ENCODE results near the gene PYM1. TPM values are rescaled to one million over a fixed set of nuclear protein-coding genes. Genes with fewer than 3 reads are reported as not detected.
"Not testable (repeated sequence)": the region's sequence is repeated elsewhere in the genome, so short reads cannot be mapped to it uniquely, and the experiment has no call there.

The PYM1 gene
- total RNA-seq, 1 donor from 2014 or later: 35.6 TPM

- Mint-ChIP-seq H3K27ac (no peak overlapping the region), H3K9me3 (no peaks in the 10 kb centered on the region)
Observed at GRCh38 chr12:55865327-55865726, 62.4 kb downstream of the PYM1 start.

GRCh38 chr12:55862931-55863330 is 64.8 kb downstream of the PYM1 start:
- H3K4me3 Mint-ChIP-seq; DNase-seq; H3K9me3 Mint-ChIP-seq; H3K36me3 Mint-ChIP-seq (ENCODE audit: low read depth); H3K27me3 Mint-ChIP-seq; intact Hi-C loops (cut with micrococcal nuclease); H3K4me1 Mint-ChIP-seq; H3K27ac Mint-ChIP-seq: not testable (repeated sequence)

More at GRCh38 chr12:55865327-55865726, 62.4 kb downstream of the PYM1 start:
- Mint-ChIP-seq H3K36me3 (ENCODE audit: low read depth) (no peaks in the 10 kb centered on the region), H3K27me3 (no peaks in the 10 kb centered on the region), H3K4me3 (no peak overlapping the region), H3K4me1 (no peaks in the 10 kb centered on the region)
- intact Hi-C loops (cut with micrococcal nuclease): no loop called here
- DNase-seq: no peak

- intact Hi-C loops (cut with micrococcal nuclease): no loop called here
- no peaks in the 10 kb centered on the region for H3K36me3 Mint-ChIP-seq (ENCODE audit: low read depth)
- H3K4me1 Mint-ChIP-seq: no peaks in the 10 kb centered on the region
- no peak for DNase-seq
- H3K4me3 Mint-ChIP-seq: no peak overlapping the region
- no peak overlapping the region for H3K27ac Mint-ChIP-seq
- no peaks in the 10 kb centered on the region for H3K27me3 Mint-ChIP-seq
- H3K9me3 Mint-ChIP-seq: no peaks in the 10 kb centered on the region
Observed at GRCh38 chr12:55862286-55862685, 65.4 kb downstream of the PYM1 start.

GRCh38 chr12:55861871-55862270 is 65.8 kb downstream of the PYM1 start:
- H3K27ac Mint-ChIP-seq: no peak overlapping the region
- H3K4me1 Mint-ChIP-seq: no peaks in the 10 kb centered on the region
- no peak overlapping the region for H3K4me3 Mint-ChIP-seq
- H3K36me3 Mint-ChIP-seq (ENCODE audit: low read depth): no peaks in the 10 kb centered on the region
- no peaks in the 10 kb centered on the region for H3K27me3 Mint-ChIP-seq
- no peak for DNase-seq
- no peaks in the 10 kb centered on the region for H3K9me3 Mint-ChIP-seq
- intact Hi-C loops (cut with micrococcal nuclease): no loop called here

GRCh38 chr12:55861396-55861795 is 66.3 kb downstream of the PYM1 start:
- DNase-seq: no peak
- Mint-ChIP-seq H3K4me1 (no peaks in the 10 kb centered on the region), H3K9me3 (no peaks in the 10 kb centered on the region), H3K4me3 (no peak overlapping the region), H3K36me3 (ENCODE audit: low read depth) (no peaks in the 10 kb centered on the region), H3K27ac (no peak overlapping the region), H3K27me3 (no peaks in the 10 kb centered on the region)
- intact Hi-C loops (cut with micrococcal nuclease): no loop called here

GRCh38 chr12:55852740-55853139 is 75.0 kb downstream of the PYM1 start:
- Mint-ChIP-seq H3K9me3 (no peaks in the 10 kb centered on the region), H3K27me3 (peaks cover 16% of the 10 kb centered on the region), H3K4me1 (peaks cover 2% of the 10 kb centered on the region), H3K36me3 (ENCODE audit: low read depth) (no peaks in the 10 kb centered on the region), H3K27ac (no peak overlapping the region), H3K4me3 (no peak overlapping the region)
- no peak for DNase-seq
- intact Hi-C loops (cut with micrococcal nuclease): no loop called here

Other genes with a start within 250 kb of the PYM1 start
- 0.65 and 1.5 TPM in 2 replicates for gene ITGA7, start 220.0 kb downstream of the PYM1 start, total RNA-seq
- 62.7 and 64.8 TPM in 2 replicates for gene BLOC1S1, start 211.8 kb downstream of the PYM1 start, total RNA-seq
- 7.1 and 8.4 TPM in 2 replicates for gene RDH5, start 207.5 kb downstream of the PYM1 start, total RNA-seq
- gene CD63, start 198.9 kb downstream of the PYM1 start, total RNA-seq: 190 and 196 TPM in 2 replicates
- 14.3 and 15.1 TPM in 2 replicates for gene GDF11, start 184.8 kb downstream of the PYM1 start, total RNA-seq
- 76.6 and 81.6 TPM in 2 replicates for gene SARNP, start 110.2 kb downstream of the PYM1 start, total RNA-seq
- 49.8 and 55.8 TPM in 2 replicates for gene ORMDL2, start 109.9 kb downstream of the PYM1 start, total RNA-seq
- gene DNAJC14, start 98.3 kb downstream of the PYM1 start, total RNA-seq: 39.8 and 42.0 TPM in 2 replicates
- not detected in 2 replicates for gene MMP19, start 85.0 kb downstream of the PYM1 start, total RNA-seq
- 355 and 365 TPM in 2 replicates for gene DGKA, start 3.3 kb upstream of the PYM1 start, total RNA-seq
- not detected in 2 replicates for gene PMEL, start 38.1 kb upstream of the PYM1 start, total RNA-seq
- 108 and 110 TPM in 2 replicates for gene CDK2, start 38.9 kb upstream of the PYM1 start, total RNA-seq
- 39.0 and 40.2 TPM in 2 replicates for gene RAB5B, start 46.2 kb upstream of the PYM1 start, total RNA-seq
- gene SUOX, start 69.4 kb upstream of the PYM1 start, total RNA-seq: 9.3 and 10.2 TPM in 2 replicates
- 24.3 and 26.1 TPM in 2 replicates for gene IKZF4, start 93.1 kb upstream of the PYM1 start, total RNA-seq
- gene RPS26, start 114.0 kb upstream of the PYM1 start, total RNA-seq: 40.5 and 46.3 TPM in 2 replicates
- 0.14 and 0.57 TPM in 2 replicates for gene ERBB3, start 152.3 kb upstream of the PYM1 start, total RNA-seq
- gene PA2G4, start 176.7 kb upstream of the PYM1 start, total RNA-seq: 453 and 472 TPM in 2 replicates
- 3,831 and 3,993 TPM in 2 replicates for gene RPL41, start 188.7 kb upstream of the PYM1 start, total RNA-seq
- gene ZC3H10, start 190.4 kb upstream of the PYM1 start, total RNA-seq: 8.9 and 11.2 TPM in 2 replicates
- gene ESYT1, start 200.4 kb upstream of the PYM1 start, total RNA-seq: 155 and 158 TPM in 2 replicates
- gene MYL6B, start 224.7 kb upstream of the PYM1 start, total RNA-seq: 63.3 and 68.9 TPM in 2 replicates
- gene MYL6, start 230.5 kb upstream of the PYM1 start, total RNA-seq: 717 and 752 TPM in 2 replicates